Kidney epithelial cell (primary cell): ENCODE data around the gene CYP4B1. TPM values are rescaled to one million over a fixed set of nuclear protein-coding genes. Genes with fewer than 3 reads are reported as not detected.

Experiments used
- DNase-seq: peaks from one replicate; pipeline ENCODE4 v3.0.0-alpha.2; 2010; ENCODE audit warnings: low read depth
- H3K27me3 ChIP-seq: 2 replicates; pipeline ENCODE4 v1.6.0; 2011; ENCODE audit warnings: low read length; ENCODE audit not compliant: control insufficient read depth, insufficient read depth
- H3K36me3 ChIP-seq: 2 replicates; pipeline ENCODE4 v1.5.1; 2011; ENCODE audit warnings: low read length; ENCODE audit not compliant: control insufficient read depth, insufficient read depth
- H3K4me3 ChIP-seq: 2 replicates; pipeline ENCODE4 v1.5.1; 2011; ENCODE audit warnings: low read depth, mild to moderate bottlenecking, control low read depth, low read length
- CTCF ChIP-seq: IDR thresholded peaks from 2 replicates; pipeline ENCODE4 v1.5.1; 2011; ENCODE audit warnings: mild to moderate bottlenecking, moderate library complexity, low read length, control low read depth, inconsistent platforms; ENCODE audit not compliant: insufficient read depth, poor library complexity, severe bottlenecking
- total RNA-seq: library from RNA; depleted of rRNA; stranded (reverse); fragments of >200 nt; gene quantifications from 2 replicates; pipeline ENCODE4 v1.2.3, GENCODE V29; 2015

Gene CYP4B1
- total RNA-seq, 1 donor from 2014 or later = not detected

GRCh38 chr1:46767649-46768282 is 31.1 kb upstream of the CYP4B1 start:
- H3K27me3 ChIP-seq = no peaks in the 10 kb centered on the region
- no peaks in the 10 kb centered on the region for H3K36me3 ChIP-seq
- DNase-seq = no peak
- no peak overlapping the region for H3K4me3 ChIP-seq
- TF ChIP-seq CTCF = no peak

- no peak for TF ChIP-seq CTCF
- no peak for DNase-seq
- Histone ChIP-seq H3K4me3 (no peak overlapping the region), H3K36me3 (no peaks in the 10 kb centered on the region), H3K27me3 (no peaks in the 10 kb centered on the region)
These were observed 30.4 kb upstream of the CYP4B1 start for GRCh38 chr1:46768445-46768844.

- no peak overlapping the region for H3K4me3 ChIP-seq
- no peak for TF ChIP-seq CTCF
- H3K36me3 ChIP-seq = no peaks in the 10 kb centered on the region
- no peak for DNase-seq
- H3K27me3 ChIP-seq = no peaks in the 10 kb centered on the region
These were observed 29.7 kb upstream of the CYP4B1 start for GRCh38 chr1:46769028-46769740.

GRCh38 chr1:46770541-46770940 is 28.3 kb upstream of the CYP4B1 start:
- no peak for TF ChIP-seq CTCF
- H3K36me3 ChIP-seq = no peaks in the 10 kb centered on the region
- H3K27me3 ChIP-seq = no peaks in the 10 kb centered on the region
- no peak for DNase-seq
- no peak overlapping the region for H3K4me3 ChIP-seq

- DNase-seq = no peak
- no peaks in the 10 kb centered on the region for H3K27me3 ChIP-seq
- TF ChIP-seq CTCF = no peak
- H3K4me3 ChIP-seq = no peak overlapping the region
- no peaks in the 10 kb centered on the region for H3K36me3 ChIP-seq
These were observed 26.3 kb upstream of the CYP4B1 start for GRCh38 chr1:46772571-46772970.
